K562 (cell line): ENCODE results near the gene FRMD1. TPM values are rescaled to one million over a fixed set of nuclear protein-coding genes. Genes with fewer than 3 reads are reported as not detected.

Experiments used
- BCLAF1 ChIP-seq, 2 experiments: fragments of 450-650 bp in 1 of 2; IDR thresholded peaks; 2 replicates each; pipeline ENCODE4 v1.6.1; 2011 to 2017; ENCODE audit warnings: low read depth in 2 of 2, antibody characterized with exemption in 1 of 2, borderline replicate concordance in 1 of 2, low read length in 1 of 2, mild to moderate bottlenecking in 1 of 2, mixed read lengths in 1 of 2; ENCODE audit not compliant: control insufficient read depth in 1 of 2
- CBX1 ChIP-seq: sonication (generic); IDR thresholded peaks from 2 replicates; pipeline ENCODE4 v1.6.1; 2016; ENCODE audit warnings: antibody characterized with exemption, low read depth, mild to moderate bottlenecking
- CREM ChIP-seq: IDR thresholded peaks from 2 replicates; pipeline ENCODE4 v1.6.1; 2014; ENCODE audit warnings: antibody characterized with exemption, low read depth
- EZH2 ChIP-seq: IDR thresholded peaks from 2 replicates; pipeline ENCODE4 v1.6.1; 2012; ENCODE audit warnings: low read depth, mild to moderate bottlenecking, inconsistent platforms, low read length, borderline replicate concordance
- LARP7 ChIP-seq: fragments of 450-650 bp; IDR thresholded peaks from 2 replicates; pipeline ENCODE4 v1.6.1; 2016
- MNT ChIP-seq, 2 experiments: fragments of 450-650 bp; conservative IDR thresholded peaks; 2 replicates each; pipeline ENCODE4 v1.6.1; 2017; ENCODE audit warnings: mild to moderate bottlenecking in 2 of 2, moderate library complexity in 2 of 2
- POLR2AphosphoS2 ChIP-seq: IDR thresholded peaks from 2 replicates; pipeline ENCODE4 v1.6.1; 2012; ENCODE audit warnings: low read length, improper control_type of control experiment
- RBM34 ChIP-seq: fragments of 200-400 bp; formaldehyde crosslinking; IDR thresholded peaks from 2 replicates; pipeline ENCODE4 v1.6.1; 2018; ENCODE audit warnings: low read length, borderline replicate concordance; ENCODE audit not compliant: insufficient read depth
- U2AF2 ChIP-seq: fragments of 200-400 bp; formaldehyde crosslinking; optimal IDR thresholded peaks from 2 replicates; pipeline ENCODE3; 2017; ENCODE audit warnings: low read depth, mild to moderate bottlenecking, low read length
- ZBTB11 ChIP-seq, 3 experiments: fragments of 200-800 bp in 1 of 3; fragments of 250-450 bp in 1 of 3; fragments of 450-650 bp in 1 of 3; sonication (Bioruptor Pico) in 1 of 3; sonication (Bioruptor generic) in 1 of 3; formaldehyde crosslinking in 1 of 3; IDR thresholded peaks; 2 replicates each; pipeline versions ENCODE4 v1.6.1 to v1.8.0; 2016 to 2022; ENCODE audit warnings: mild to moderate bottlenecking in 2 of 3, missing genetic modification characterization in 2 of 3, missing compliant biosample characterization in 1 of 3, moderate library complexity in 1 of 3
- polyA plus RNA-seq, 8 experiments: library from polyadenylated mRNA; depleted of rRNA in 4 of 8; stranded (reverse) in 5 of 8; unstranded in 3 of 8; fragments of >200 nt; fragmentation: Nextera tagmentation in 2 of 8; fragmentation: Illumina TruSeq in 1 of 8; extraction: Ambion mirVana in 2 of 8; extraction: Trizol in 1 of 8; gene quantifications; 2 replicates each; pipeline versions ENCODE4 v1.2.1 to v1.2.3, GENCODE V29; 2011 to 2014; ENCODE audit warnings: inconsistent platforms in 1 of 8, missing spikeins in 1 of 8
- total RNA-seq, 7 experiments: library from RNA; depleted of rRNA in 6 of 7; stranded (reverse); fragments of >200 nt in 6 of 7; fragmentation: Illumina TruSeq in 2 of 7; extraction: Trizol in 2 of 7; gene quantifications; 2 replicates each; pipeline versions ENCODE4 v1.2.1 to v1.2.3, GENCODE V29; 2011 to 2021; ENCODE audit warnings: low replicate concordance in 1 of 7
- TF ChIP-seq, protein P1 (sequence below): sonication (generic); formaldehyde crosslinking; IDR thresholded peaks from 2 replicates; pipeline ENCODE4 v1.5.0; 2020; ENCODE audit warnings: missing genetic modification reagents

Gene FRMD1
- total and polyA plus RNA-seq, 9 of the 15 experiments (the other 6 are each of a cell fraction or from before 2014, with no cell fraction given): 0.01 to 0.04 (median 0.01) TPM; not detected in 6

DNA sequence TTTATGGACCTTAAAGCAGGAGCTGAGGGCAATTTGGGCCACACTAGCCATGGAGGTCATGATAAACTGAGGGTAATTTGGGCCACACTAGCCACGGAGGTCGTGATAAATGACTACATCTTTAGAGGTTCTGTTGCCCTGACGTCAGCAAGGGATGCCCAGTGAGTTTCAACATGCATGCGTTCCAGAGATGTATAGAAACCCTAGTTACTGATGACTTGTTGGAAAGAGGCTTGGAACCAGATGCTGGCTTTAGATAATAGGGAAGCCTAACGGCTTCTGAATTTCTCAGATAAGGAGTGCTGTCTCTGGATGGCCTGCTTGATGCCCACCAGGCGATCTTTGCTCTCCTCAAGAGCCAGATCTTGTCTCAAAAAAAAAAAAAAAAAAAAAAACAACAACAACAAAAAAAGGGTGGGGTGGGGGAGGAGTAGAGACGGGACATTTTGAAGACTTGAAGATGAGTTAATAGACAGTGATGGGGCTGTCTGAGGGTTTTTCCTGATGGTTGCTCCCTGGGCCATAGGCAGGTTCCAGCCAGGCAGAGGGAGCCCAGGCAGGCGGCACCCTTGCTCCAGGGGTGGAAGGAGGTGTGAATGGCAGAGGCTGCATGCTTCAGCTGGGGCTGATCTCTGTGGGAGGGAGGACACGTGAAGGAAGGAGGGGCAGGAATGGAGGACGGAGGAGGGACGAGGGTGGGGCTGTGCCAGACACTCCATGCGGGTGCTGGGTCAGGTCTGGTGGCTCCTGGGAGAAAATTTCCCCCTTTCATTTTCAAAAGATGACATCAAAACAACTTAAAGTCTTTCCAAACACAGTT is 27.0 kb upstream of the FRMD1 start (continued):
- no peak for TF ChIP-seq EZH2
- TF ChIP-seq RBM34: no peak
- TF ChIP-seq BCLAF1 (IDR thresholded peaks at IDR 0.05; ENCODE audit: borderline replicate concordance in 1 of 2, control insufficient read depth in 1 of 2, low read depth in 2 of 2, low read length in 1 of 2): no peak
- TF ChIP-seq U2AF2: no peak
- peak in 1 of 3 experiments; percentile 44; a peak in 1 of 6 replicates for TF ChIP-seq ZBTB11 (CRISPR knock-in tag; IDR thresholded peaks at IDR 0.05)
- peak; percentile 79 for TF ChIP-seq CREM
- no peak for TF ChIP-seq CBX1
- no peak for TF ChIP-seq POLR2AphosphoS2
- no peak for TF ChIP-seq MNT (conservative IDR thresholded peaks at IDR 0.05)
- TF ChIP-seq, protein P1, sequence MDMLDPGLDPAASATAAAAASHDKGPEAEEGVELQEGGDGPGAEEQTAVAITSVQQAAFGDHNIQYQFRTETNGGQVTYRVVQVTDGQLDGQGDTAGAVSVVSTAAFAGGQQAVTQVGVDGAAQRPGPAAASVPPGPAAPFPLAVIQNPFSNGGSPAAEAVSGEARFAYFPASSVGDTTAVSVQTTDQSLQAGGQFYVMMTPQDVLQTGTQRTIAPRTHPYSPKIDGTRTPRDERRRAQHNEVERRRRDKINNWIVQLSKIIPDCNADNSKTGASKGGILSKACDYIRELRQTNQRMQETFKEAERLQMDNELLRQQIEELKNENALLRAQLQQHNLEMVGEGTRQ (CRISPR knock-in tag): peak; percentile 67
- no peak for TF ChIP-seq LARP7
